Ovary (tissue), 9 donors: ENCODE measurements around the gene ZNF823. TPM values are rescaled to one million over a fixed set of nuclear protein-coding genes. Genes with fewer than 3 reads are reported as not detected.
"Not testable (repeated sequence)": the region's sequence is repeated elsewhere in the genome, so short reads cannot be mapped to it uniquely, and the experiment has no call there.

Experiments used
- DNase-seq, 5 donors: peaks; one replicate each; pipeline ENCODE4 v3.0.0-alpha.2; 2019 to 2020
- H3K27ac ChIP-seq, 2 donors: fragments of 200-600 bp; one replicate each; pipeline versions ENCODE4 v1.5.1 to v1.8.0; 2019 to 2022
- H3K27me3 ChIP-seq: fragments of 200-600 bp; one replicate; pipeline ENCODE4 v1.8.0; 2022
- H3K36me3 ChIP-seq: fragments of 200-600 bp; sonication (generic); one replicate; pipeline ENCODE4 v1.5.1; 2019
- H3K4me1 ChIP-seq: one replicate; pipeline ENCODE4 v1.8.1; 2013; ENCODE audit warnings: mild to moderate bottlenecking, moderate library complexity; ENCODE audit not compliant: insufficient read depth
- H3K4me3 ChIP-seq: fragments of 200-600 bp; sonication (generic); one replicate; pipeline ENCODE4 v1.5.1; 2017
- H3K9me3 ChIP-seq, 2 donors: fragments of 200-600 bp in 1 of 2; sonication (generic) in 1 of 2; one replicate each; pipeline versions ENCODE4 v1.5.1 to v1.8.1; 2013 to 2019; ENCODE audit warnings: mild to moderate bottlenecking in 1 of 2, moderate library complexity in 1 of 2
- CTCF ChIP-seq, 3 donors: fragments of 450-650 bp in 2 of 3; fragments of 200-600 bp in 1 of 3; IDR thresholded peaks; one replicate each; pipeline versions ENCODE4 v1.5.1 to v1.8.0; 2016 to 2022; ENCODE audit warnings: antibody characterized with exemption in 3 of 3, mild to moderate bottlenecking in 1 of 3
- EP300 ChIP-seq: sonication (generic); formaldehyde crosslinking; IDR thresholded peaks from one replicate; pipeline ENCODE4 v1.6.1; 2017; ENCODE audit warnings: antibody characterized with exemption
- POLR2A ChIP-seq: fragments of 450-650 bp; IDR thresholded peaks from one replicate; pipeline ENCODE4 v1.6.1; 2017; ENCODE audit warnings: antibody characterized with exemption, mild to moderate bottlenecking, moderate library complexity
- WGBS, 3 donors: extraction: QIAGEN DNeasy Blood & Tissue Kit in 1 of 3; methylation state at CpG; one replicate each; pipeline versions ENCODE4 v1.1.5 to v1.1.7; 2013 to 2017; 5-methylcytosine and 5-hydroxymethylcytosine counted together
- intact Hi-C, 4 donors: fragments of 100-400 bp; cut with DNase I; formaldehyde crosslinking; loops; one replicate each; pipeline versions ENCODE4 v1.11.0 to v1.15.1; 2022 to 2023
- polyA plus RNA-seq, 2 donors: library from polyadenylated mRNA; stranded (reverse); fragments of 200-250 nt in 1 of 2; fragments of 350-450 nt in 1 of 2; fragmentation: Illumina TruSeq in 1 of 2; extraction: RNeasy Lipid Tissue Mini Kit (QIAGEN cat#74804) in 1 of 2; gene quantifications; one replicate each; pipeline ENCODE4 v1.2.3, GENCODE V29; 2013 to 2014
- total RNA-seq, 7 donors: library from RNA; depleted of rRNA in 2 of 7; stranded (reverse); fragments of >200 nt in 2 of 7; fragmentation: NEBNext Ultra II Directional in 3 of 7; extraction: Animal tissue kit (Norgen Biotek cat#: 25700) in 3 of 7; gene quantifications; one replicate each; pipeline versions ENCODE4 v1.1.0 to v1.2.4, GENCODE V29; 2016 to 2023
- donor health status: DM: no; HTN: no; CAD: no; lungs with moderate emphysema.
- donor health status: DM: no; HTN: no; CAD: no.
- donor health status: Bipolar disorder and iron deficiency.
- donor health status: DM: yes; HTN: yes; CAD: no.
- donor health status: DM: no; HTN: no; CAD: no.
- donor health status: DM: yes; HTN: yes; CAD: no.

Gene ZNF823
- total and polyA plus RNA-seq, 9 donors = 3.8 to 12.1 (median 8.3) TPM

DNA sequence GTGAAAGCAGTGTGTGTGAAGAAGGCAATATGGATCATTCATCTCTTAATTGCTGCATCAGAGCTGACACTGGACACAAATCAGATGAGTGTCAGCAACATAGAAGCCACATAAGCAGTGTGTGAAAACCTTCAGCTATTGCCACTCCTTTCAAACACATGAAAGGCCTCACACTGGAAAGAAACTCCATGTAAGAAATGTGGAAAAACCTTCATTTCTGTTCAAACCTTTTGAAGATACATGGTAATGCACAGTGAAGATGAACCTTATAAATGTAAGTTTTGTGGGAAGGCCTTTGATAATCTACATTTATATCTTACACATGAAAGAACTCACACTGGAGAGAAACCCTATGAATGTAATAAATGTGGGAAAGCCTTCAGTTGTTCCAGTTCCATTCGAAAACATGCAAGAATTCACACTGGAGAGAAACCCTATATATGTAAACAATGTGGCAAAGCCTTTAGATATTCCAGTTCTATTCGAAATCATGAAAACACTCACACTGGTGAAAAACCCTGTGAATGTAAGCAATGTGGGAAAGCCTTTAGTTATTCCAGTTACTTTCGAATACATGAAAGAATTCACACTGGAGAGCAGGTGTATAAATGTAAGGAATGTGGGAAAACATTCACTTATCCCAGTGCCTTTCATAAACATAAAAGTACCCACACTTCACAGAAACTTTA is 53.6 kb downstream of the ZNF823 start:
- H3K9me3 ChIP-seq = peaks cover 0 to 3% of the 10 kb centered on the region in 2 donors

DNA sequence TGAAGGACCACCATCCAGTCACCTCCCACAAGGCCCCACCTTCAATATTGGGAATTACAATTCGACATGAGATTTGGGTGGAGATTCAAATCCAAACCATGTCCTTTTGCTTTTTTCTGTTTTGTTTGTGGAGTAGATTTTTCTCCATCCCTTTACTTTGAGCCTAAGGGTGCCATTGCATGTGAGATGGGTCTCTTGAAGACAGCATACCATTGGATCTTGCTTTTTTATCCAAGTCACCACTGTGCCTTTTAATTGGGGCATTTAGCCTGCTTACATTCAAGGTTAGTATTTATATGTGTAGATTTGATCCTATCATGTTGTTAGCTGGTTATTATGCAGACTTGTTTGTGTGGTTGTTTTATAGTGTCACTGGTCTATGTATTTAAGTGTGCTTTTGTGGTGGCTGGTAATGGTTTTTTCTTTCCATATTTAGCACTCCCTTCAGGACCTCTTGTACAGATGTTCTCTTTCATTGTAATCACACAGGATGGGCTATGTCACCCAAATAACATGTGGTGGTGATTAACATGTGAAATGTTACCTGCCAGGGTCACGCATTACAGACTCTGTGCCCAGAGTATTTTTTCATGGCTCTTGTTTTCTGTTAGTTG is 58.0 kb downstream of the ZNF823 start:
- Histone ChIP-seq H3K9me3 (peaks cover 0 to 3% of the 10 kb centered on the region in 2 donors), H3K4me3 (no peak overlapping the region), H3K36me3 (no peaks in the 10 kb centered on the region), H3K27ac (no peak overlapping the region), H3K27me3 (no peaks in the 10 kb centered on the region), H3K4me1 (no peaks in the 10 kb centered on the region)
- DNase-seq = no peak
- intact Hi-C loops = no loop called here
- 95 to 98% (median 97%) methylated on average over 2 of the region's 2 CpGs for WGBS, 3 donors
- TF ChIP-seq CTCF (IDR thresholded peaks at IDR 0.05) (no peak), POLR2A (no peak), EP300 (no peak)

More for the DNA sequence above, 53.6 kb downstream of the ZNF823 start:
- no peaks in the 10 kb centered on the region for H3K4me1 ChIP-seq
- no peak overlapping the region for H3K27ac ChIP-seq
- TF ChIP-seq POLR2A (no peak), CTCF (IDR thresholded peaks at IDR 0.05) (no peak), EP300 (no peak)
- DNase-seq = no peak
- H3K27me3 ChIP-seq = no peaks in the 10 kb centered on the region
- no peak overlapping the region for H3K4me3 ChIP-seq
- no peaks in the 10 kb centered on the region for H3K36me3 ChIP-seq
- intact Hi-C loops = no loop called here
- 89 to 98% (median 96%) methylated on average over 3 of the region's 3 CpGs for WGBS, 3 donors

- Histone ChIP-seq H3K9me3 (no peaks in the 10 kb centered on the region), H3K27me3 (no peaks in the 10 kb centered on the region), H3K4me1 (peaks cover 3% of the 10 kb centered on the region), H3K36me3 (no peaks in the 10 kb centered on the region), H3K4me3 (no peak overlapping the region), H3K27ac (no peak overlapping the region)
- TF ChIP-seq EP300 (no peak), CTCF (IDR thresholded peaks at IDR 0.05) (no peak), POLR2A (no peak)
- no peak for DNase-seq
- intact Hi-C loops = no loop called here
- WGBS, 3 donors = 97 to 100% (median 97%) methylated on average over 1 of the region's 1 CpG
These were observed 60.2 kb downstream of the ZNF823 start for GRCh38 chr19:11678504-11678903.

DNA sequence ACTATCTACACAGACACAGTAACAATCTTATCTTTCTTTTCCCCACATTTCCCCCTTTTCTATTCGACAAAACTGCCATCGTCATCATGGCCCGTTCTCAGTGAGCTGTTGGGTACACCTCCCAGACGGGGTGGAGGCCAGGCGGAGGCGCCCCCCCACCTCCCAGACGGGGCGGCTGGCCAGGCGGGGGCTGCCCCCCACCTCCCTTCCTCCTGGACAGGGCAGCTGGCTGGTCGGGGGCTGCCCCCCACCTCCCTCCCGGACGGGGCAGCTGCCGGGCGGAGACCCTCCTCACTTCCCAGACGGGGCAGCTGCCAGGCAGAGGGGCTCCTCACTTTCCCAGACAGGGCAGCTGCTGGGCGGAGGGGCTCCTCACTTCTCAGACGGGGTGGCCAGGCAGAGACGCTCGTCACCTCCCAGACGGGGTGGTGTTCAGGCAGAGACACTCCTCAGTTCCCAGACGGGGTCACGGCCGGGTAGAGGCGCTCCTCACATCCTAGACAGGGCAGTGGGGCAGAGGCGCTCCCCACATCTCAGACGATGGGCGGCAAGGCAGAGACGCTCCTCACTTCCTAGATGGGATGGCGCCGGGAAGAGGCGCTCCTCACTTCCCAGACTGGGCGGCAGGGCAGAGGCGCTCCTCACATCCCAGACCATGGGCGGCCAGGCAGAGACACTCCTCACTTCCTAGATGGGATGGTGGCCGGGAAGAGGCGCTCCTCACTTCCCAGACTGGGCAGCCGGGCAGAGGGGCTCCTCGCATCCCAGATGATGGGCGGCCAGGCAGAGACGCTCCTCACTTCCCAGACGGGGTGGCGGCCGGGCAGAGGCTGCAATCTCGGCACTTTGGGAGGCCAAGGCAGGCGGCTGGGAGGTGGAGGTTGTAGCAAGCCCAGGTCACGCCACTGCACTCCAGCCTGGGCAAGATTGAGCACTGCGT is 61.8 kb downstream of the ZNF823 start:
- H3K27me3 ChIP-seq, H3K27ac ChIP-seq, H3K9me3 ChIP-seq, H3K4me3 ChIP-seq, H3K36me3 ChIP-seq, H3K4me1 ChIP-seq, intact Hi-C loops, DNase-seq: not testable (repeated sequence)
- 97 to 98% (median 97%) methylated on average over 36 to 47 of the region's 47 CpGs for WGBS, 3 donors
